ENCODE measurements around the gene MC3R. TPM values are rescaled to one million over a fixed set of nuclear protein-coding genes. Genes with fewer than 3 reads are reported as not detected.

MC3R gene
- total RNA-seq, 1 experiment from 2014 or later, result not detected

DNA sequence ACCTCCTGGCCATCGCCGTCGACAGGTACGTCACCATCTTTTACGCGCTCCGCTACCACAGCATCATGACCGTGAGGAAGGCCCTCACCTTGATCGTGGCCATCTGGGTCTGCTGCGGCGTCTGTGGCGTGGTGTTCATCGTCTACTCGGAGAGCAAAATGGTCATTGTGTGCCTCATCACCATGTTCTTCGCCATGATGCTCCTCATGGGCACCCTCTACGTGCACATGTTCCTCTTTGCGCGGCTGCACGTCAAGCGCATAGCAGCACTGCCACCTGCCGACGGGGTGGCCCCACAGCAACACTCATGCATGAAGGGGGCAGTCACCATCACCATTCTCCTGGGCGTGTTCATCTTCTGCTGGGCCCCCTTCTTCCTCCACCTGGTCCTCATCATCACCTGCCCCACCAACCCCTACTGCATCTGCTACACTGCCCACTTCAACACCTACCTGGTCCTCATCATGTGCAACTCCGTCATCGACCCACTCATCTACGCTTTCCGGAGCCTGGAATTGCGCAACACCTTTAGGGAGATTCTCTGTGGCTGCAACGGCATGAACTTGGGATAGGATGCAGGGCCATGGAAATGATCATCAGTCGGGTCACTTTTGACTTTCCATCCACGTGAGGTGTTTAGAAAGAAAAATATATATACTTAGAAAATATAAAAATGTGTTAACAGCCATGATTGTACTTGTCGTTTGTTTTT, 868 bp downstream of the MC3R start:
- Histone ChIP-seq H3K79me2 (ENCODE audit: insufficient read depth, low read length) (no peaks in the 10 kb centered on the region), H3K27ac (ENCODE audit: low read depth, low read length) (no peak overlapping the region), H3K9me3 (ENCODE audit: control insufficient read depth in 1 of 2, insufficient read depth in 1 of 2, low read depth in 1 of 2, low read length in 2 of 2) (no peaks in the 10 kb centered on the region), H2AFZ (ENCODE audit: low read depth, low read length, poor library complexity, severe bottlenecking) (no peak overlapping the region), H3K9ac (ENCODE audit: low read length) (no peak overlapping the region), H3K27me3 (ENCODE audit: insufficient read depth, low read length) (no peaks in the 10 kb centered on the region; the same call in 1 of the 2 replicates), H3K4me3 (replicated peaks in 1 of 2; ENCODE audit: low read depth in 1 of 2, low read length in 2 of 2) (no peak overlapping the region), H4K20me1 (ENCODE audit: insufficient read depth) (no peaks in the 10 kb centered on the region), H3K9me2 (ENCODE audit: insufficient read depth) (no peaks in the 10 kb centered on the region), H3K4me2 (ENCODE audit: low read length) (no peak overlapping the region), H3K36me3 (ENCODE audit: control insufficient read depth in 1 of 2, insufficient read depth in 2 of 2, low read length in 2 of 2) (no peaks in the 10 kb centered on the region), H3K4me1 (ENCODE audit: control insufficient read depth in 1 of 2, insufficient read depth in 2 of 2, low read length in 2 of 2) (no peaks in the 10 kb centered on the region)
- ATAC-seq (peak; percentile 70), DNase-seq (ENCODE audit: low read depth, low spot score) (peak; percentile 13)
- CTCF ChIA-PET, result no interaction called here
- no peak for TF ChIP-seq ATF3 (IDR thresholded peaks at IDR 0.05)
- TF ChIP-seq, protein P1, sequence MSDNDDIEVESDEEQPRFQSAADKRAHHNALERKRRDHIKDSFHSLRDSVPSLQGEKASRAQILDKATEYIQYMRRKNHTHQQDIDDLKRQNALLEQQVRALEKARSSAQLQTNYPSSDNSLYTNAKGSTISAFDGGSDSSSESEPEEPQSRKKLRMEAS (IDR thresholded peaks at IDR 0.05), result peak; percentile 47; the same call in 1 of the 2 replicates
- peak; percentile 57 for TF ChIP-seq RAD21 (IDR thresholded peaks at IDR 0.05; ENCODE audit: low read depth)
- TF ChIP-seq CEBPB (IDR thresholded peaks at IDR 0.05; ENCODE audit: low read depth), result peak; percentile 59
- no peak for TF ChIP-seq ELF1 (IDR thresholded peaks at IDR 0.05; ENCODE audit: borderline replicate concordance, low read depth)
- TF ChIP-seq, protein P2, sequence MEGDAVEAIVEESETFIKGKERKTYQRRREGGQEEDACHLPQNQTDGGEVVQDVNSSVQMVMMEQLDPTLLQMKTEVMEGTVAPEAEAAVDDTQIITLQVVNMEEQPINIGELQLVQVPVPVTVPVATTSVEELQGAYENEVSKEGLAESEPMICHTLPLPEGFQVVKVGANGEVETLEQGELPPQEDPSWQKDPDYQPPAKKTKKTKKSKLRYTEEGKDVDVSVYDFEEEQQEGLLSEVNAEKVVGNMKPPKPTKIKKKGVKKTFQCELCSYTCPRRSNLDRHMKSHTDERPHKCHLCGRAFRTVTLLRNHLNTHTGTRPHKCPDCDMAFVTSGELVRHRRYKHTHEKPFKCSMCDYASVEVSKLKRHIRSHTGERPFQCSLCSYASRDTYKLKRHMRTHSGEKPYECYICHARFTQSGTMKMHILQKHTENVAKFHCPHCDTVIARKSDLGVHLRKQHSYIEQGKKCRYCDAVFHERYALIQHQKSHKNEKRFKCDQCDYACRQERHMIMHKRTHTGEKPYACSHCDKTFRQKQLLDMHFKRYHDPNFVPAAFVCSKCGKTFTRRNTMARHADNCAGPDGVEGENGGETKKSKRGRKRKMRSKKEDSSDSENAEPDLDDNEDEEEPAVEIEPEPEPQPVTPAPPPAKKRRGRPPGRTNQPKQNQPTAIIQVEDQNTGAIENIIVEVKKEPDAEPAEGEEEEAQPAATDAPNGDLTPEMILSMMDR (IDR thresholded peaks at IDR 0.05 in 2 of 3, conservative IDR thresholded peaks at IDR 0.05 in 1 of 3; ENCODE audit: borderline replicate concordance in 1 of 3, insufficient read depth in 1 of 3, low read depth in 2 of 3, low read length in 2 of 3), result peak; percentile 28 to 79 (median 68); a peak in 5 of 6 replicates
- TF ChIP-seq REST (IDR thresholded peaks at IDR 0.05; ENCODE audit: low read depth), result no peak
- POLR2A ChIA-PET, result no interaction called here
- RAD21 ChIA-PET (ENCODE audit: low non-redundant PET in 1 of 2, low total read pairs in 2 of 2, uncharacterized antibody in 2 of 2, unreplicated experiment in 2 of 2), result no interaction called here
- no TSS peak for BruUV-seq (replicated peaks)
- intact Hi-C loops (cut with micrococcal nuclease), result loop anchor here (1.0 to 5.0 kb wide), 4 partner anchors 327 to 1599 kb away; no protein-coding TSS in a partner anchor
